ENCODE results near the gene SOST.

SOST gene

DNA sequence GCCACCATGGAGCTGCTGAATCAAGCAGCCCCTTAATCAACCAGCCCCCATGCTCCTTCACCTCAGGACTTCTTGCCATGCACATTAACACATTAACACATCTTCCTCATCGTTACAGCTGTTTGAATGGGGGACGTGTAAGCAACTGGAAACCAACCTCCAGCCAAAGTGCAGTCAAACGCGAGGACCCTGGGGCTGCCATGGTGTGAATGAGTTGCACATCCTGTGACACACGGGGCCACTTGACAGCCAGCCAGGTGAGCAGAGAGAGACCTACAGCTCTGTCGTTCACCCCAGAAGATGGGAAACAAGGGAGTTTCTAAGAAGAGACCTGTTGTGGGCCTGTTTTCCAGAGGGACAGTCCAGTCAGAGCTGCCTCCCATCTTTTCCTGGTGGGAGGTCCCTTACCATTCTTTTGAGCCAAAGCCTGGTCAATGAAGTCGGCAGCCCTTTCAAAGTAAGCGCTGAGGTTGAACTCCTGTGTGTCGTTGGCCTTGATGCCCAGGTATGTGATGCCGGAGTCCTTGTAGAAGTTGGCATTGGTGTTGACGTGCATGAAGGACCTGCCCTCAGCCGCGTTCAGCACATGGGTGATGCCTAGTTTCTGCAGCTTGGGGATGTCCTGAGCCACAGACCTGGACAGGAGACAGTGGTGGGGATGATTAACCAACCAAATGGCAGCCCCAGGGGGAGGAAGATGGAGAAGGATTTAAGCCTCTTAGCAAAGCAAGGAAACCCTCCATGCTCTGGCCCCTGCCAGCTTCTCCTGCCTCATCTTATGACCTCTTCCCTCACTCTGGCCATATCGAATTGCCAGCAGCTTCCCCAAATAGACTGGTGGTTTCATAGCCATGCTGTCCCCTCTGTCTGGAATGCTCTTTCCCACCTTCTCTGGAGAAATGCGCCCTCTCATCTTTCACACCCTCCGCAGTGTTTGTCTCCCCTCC lies 16.0 kb upstream of the SOST start:
- no peak for DNase-seq

DNA sequence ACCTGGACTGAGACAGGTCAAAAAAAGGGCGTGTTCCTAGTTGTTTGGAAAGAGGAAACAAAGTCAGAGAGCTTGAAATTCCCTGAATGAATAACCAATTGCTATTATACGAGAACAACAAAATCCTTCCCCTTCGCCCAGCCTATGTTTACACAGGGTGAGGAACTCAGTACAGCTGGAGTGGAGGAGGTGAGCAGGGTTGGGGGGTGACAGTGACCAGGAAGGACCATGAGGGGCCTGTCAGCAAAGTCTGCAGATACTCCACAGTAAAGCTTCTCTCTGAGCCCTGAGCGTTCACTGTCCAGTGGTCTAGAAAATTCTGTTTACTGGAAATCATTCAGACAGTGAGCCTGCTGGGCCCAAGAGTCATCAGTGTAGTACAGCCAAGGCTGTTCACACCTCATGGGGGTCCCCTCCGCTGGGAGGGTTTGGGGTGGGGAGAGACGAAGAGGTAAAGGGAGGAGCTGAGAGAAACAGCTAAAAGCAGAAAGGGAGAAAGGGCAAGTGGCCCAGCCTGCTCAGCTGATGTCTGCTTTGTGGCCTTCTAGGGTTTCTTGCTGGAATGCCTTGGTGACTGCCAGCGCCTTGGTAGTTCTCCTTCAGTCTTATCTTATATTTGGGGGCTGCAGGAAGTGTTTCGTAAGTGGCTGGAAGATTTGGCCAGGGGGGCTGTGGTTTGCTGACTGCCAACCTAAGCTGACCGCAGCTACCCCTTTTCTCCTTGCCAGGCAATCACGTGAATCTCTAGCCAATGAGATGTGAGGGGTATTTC lies 14.5 kb upstream of the SOST start:
- no peak for DNase-seq

DNA sequence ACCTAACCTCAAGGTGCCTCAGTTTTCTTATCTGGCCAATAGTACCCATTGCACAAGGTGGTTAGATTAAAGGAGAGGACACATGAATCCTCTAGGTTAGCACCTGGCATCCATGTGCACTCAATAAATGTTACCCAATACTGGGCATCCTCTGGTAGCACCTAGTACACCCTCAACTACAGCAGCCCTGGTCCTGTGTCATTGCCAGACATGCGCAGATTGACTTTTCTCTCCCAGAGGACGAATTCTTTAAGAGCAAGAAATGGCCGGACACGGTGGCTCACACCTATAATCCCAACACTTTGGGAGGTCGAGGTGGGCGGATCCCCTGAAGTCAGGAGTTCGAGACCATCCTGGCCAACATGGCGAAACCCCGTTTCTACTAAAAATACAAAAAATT lies 12.9 kb upstream of the SOST start:
- DNase-seq, result no peak

DNA sequence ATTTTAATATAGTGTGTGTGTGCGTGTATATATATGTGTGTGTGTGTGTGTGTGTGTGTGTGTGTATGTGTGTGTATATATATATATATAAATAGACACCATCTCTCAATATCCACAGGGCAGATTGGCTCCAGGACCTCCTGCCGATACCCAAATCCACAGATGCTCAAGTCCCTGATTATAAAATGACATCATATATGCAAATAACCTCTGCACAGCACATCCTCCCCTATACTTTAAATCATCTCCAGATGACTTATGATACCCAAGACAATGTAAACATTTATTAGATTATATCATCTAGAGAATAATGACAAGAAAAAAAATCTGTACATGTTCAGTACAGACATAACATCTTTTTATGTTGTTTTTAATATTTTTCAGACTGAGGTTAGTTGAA lies 12.4 kb upstream of the SOST start:
- no peak for DNase-seq

DNA sequence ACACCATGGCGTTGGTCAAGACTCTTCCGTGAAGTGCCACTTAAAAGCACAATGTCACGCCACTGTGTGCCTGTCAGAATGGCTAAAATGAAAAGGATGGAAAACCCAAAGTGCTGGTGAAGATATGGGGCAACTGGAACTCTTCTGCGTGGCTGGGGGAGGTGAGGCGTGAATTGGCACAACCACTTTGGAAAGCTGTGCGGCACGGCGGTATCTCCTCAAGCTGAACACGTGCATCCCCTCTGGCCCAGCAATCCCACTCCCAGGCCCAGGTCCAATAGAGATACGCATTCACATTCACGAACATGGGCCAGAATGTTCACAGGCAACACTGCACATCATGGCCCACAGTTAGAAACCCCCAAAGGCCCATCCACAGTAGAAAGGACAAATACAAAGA lies 11.3 kb upstream of the SOST start:
- no peak for DNase-seq

DNA sequence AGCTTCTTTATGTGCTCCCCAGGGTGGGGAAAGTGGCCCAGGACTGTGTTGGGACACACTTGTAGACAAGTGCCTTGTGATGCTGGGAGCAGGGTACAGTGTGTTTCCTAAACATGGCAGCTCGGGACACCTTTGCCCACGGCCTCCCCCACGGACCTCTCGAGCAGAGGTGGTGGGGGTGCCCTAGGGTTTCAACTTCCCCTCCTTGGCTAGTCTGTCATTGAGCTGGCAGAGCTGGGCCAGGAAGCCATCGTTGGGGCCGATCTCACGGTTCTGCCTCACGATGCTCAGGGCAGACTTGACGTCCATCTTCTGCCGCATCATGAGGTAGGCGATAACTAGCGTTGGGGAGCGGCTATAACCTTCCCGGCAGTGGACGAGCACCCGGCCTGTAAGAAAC lies 10.8 kb upstream of the SOST start:
- no peak for DNase-seq

DNA sequence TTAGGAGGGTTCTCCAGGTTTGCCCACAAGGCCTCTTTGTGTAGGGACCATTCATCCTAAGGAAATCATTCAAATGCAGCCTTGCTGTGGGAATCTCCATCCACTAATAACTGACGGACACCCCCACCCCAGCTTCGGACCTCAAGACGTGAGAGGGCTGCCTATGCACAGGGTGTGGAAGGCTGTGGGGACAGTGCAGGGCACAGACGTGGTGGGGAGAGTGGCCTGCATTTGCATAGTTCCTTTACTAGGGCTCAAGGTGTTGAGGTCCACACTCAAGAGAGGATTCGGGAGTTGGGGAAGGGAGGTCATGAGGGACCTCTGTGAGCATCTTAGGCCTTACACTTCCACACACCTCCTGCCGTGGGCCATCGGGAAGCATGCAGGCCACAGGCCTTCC lies 10.4 kb upstream of the SOST start:
- DNase-seq, result no peak

DNA sequence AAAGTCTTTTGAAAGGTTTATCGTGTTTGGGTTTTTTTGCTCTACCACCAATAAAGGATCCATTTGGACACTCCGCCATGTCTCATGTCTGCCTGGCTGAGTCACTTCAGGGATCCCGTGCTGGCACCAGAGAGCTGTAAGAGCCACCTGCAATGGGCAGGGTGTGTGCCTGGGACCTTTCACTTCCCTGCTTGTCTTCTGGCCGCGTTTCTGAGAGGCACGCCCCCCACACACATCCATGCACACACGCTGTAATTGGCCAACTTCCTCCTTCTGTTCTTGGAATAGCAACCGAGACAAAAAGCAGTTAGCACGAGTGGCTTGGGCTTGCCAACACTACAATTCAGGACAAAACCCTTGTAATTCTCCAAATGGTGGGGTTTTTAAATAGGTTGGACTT lies 9.8 kb upstream of the SOST start:
- DNase-seq, result no peak

DNA sequence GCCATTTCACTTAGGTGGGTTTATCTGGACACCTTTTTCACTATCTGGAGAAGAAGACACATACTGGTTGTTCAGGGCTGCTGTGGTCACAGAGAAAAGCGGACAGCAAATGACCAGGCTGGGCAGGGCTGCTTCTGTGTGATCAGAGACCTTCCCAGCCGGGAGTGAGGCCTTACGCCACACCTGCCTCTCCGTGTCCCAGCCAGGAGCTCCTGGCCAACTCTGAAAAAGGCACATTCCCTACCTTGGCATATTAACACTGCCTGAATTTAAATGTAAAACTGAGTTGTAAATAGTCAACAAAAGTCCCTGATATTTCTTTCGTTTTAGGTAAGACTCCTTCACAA lies 9.1 kb upstream of the SOST start:
- DNase-seq, result no peak

DNA sequence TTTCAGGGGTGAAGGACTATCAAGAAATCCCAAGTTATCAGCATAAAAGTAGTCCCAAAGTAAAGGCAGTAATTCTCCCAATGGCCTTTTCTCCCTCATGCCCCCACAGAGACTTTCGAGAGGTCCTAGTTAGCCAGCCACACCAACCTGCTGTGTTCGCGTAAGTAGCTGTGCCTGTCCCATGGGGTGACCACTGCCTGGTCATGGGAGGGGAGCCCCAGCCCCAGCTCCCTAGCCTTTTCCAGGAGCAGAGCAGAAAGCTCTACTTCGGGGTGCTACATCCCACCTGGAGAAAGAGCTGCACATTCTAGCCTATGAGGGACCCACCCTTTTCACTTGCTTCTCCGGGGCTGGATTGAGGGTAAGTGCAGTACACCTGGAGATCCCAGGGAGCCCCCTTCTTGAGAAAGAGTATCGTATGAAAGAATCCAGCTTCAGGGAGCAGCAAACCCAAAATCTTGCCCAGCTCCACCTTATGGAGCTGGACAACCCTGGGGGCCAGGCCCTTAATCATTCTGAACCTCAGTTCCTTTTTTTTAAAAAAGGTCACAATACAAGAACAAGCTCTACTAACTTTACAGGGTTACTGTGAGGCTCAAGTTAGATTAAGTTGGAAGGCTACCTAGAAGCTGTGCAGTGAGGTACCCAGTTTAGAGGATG lies 8.6 kb upstream of the SOST start:
- no peak for DNase-seq

DNA sequence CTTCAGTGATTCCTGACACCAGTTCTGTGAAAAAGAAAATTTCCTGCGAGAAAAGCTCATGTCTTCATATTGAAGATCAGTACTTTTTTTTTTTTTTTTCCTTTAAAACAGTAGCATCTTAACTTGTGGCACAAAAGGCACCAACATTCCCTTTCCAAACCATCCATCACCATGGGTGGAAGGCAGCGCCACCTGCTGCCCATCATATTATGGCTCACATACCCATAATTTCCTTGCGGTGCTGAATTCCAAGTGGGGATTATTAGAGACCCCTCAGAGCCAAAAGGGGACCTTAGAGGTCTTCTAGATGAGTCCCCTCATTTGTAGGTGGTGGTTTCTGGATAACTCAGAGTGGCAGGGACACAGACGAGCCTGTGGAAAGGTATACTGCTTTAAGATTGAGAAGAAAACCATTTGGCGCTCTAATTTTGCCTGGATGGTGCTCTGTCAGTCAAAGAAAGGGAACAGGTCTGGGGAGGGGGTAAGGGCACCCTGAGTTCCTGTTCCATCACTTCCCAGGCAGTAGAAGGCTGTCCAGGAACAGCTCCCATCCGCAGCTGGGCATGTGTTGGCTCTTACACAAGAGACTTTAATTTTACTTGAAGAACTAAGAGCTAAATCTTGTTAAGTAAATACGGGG lies 7.9 kb upstream of the SOST start:
- peak; percentile 48 for DNase-seq

DNA sequence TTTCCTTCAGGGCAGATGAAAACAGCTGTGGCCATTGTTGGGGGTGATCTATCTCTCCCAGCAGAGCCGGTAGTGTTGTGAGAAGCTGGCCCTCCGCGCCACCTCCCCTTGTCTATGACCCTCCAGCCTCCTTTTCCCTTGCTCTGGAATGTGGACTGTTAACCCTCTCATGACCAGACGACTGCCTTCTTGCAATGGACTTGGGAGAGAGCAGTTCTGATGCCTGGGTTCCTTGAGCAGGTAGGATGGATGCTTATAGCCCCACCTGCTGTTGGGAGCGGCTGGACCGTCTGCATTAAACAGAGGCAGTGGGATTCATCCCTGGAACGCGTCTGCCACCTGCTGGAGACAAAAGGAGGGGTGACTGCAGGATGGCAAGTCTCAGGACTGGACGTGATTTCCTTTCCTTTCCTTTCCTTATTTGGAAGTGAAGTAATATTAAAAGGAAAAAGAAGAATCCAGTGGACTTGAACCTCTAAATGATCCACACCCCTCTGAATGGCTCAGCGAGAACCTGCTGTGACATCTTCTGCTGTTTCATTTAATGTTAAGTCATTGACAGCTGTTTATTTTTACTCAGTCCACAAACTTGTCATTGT lies 1.8 kb upstream of the SOST start:
- peak; percentile 89 for DNase-seq

DNA sequence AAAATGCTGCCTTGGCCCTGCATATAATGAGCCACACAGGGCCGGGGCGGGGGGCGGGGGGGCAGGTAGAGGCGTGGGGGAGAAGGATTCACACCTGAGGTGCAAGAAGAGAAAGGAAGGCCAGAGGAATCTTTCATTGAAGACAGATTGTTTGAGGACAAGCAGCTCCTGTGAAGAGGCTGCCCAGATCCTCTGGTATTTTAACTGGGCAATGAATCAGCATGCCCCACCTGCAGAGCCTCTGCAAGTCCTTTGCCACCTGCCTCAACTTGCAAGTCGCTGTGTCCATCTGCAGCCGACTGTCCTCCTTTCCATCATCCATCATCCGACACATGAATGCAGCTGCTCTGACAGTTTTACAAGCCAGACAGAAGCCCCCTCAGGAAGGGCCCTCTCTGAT lies 1.2 kb upstream of the SOST start:
- no peak for DNase-seq

DNA sequence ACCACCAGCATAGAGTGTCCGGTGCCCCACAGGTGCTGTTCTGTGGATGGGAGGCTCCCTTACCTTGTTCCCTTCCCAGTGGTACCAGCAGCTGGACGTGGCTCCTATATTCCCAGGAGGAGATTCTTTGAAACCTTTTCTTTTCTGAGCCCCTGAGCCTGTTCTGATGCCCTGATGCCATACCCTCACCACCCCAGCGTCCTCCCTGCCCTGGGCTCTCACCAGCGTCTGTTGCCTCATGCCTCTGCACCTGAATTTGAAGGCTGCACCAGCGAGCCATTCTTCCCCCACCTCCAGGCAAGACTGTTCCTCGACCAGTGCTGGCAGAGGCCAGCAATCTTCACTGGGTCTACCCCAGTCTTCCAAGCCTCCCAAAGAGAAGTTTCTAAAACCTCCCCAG lies 505 bp downstream of the SOST start:
- DNase-seq, result no peak

DNA sequence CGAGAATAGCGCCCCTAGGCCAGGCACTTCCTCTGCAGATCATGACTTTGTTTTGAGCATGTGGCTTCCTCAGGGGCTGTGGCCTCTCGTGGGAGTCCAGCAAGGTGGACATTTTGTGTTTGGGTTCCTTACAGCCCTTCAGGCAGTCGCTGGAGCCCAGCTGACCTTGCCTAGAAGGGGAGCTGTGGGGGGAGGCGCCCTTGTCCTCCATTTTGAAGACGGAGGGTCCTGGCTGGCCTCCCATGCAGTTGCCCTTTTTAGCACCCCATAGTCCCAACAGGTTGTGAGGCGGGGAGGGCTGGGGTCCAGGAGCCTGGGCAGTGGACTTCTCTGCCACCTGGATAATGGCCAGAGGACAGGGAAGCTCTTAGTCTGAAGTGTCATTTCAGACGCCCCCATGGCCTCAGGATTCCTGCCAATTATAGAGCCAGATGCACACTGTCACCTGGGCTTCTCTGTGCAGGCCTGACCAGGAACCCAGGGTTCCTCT lies 1.4 kb downstream of the SOST start:
- DNase-seq, result no peak

DNA sequence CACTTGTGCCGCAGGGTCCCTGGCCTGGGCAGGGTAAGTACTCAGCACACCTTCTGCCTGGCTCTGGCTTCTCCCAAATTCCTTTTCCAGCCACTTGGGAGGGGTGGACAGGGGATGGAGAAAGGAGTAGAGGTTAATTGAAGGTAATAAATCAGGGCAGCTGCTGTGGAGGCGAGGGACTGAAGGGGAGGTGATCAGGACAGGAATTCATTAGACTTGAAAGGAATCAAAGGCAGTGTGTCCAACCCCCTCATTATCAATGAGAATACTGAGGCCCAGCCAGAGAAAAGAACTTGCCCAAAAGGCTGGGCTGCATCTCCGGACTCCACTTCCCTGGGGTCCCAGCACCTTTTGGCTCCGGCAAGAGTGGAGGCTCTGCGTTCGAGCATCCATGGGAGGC lies 2.4 kb downstream of the SOST start:
- DNase-seq, result no peak

DNA sequence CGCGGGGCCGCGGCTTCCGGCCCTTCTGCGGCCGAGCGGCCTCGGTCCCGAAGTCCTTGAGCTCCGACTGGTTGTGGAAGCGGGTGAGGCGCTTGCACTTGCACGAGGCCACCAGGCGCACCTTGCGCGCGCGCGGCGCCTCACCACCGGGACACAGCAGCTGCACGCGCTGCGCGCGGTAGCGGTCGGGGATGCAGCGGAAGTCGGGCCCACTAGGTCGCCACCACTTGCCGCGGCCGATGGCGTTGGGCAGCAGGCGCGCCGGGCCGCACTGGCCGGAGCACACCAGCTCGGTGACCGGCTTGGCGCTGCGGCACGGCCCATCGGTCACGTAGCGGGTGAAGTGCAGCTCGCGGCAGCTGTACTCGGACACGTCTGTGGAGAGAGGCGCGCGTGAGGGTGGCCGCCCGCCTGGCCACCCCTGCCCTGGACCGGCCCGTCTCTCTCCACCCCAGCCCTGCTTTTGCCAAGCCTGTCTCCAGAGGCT lies 3.2 kb downstream of the SOST start:
- no peak for DNase-seq

DNA sequence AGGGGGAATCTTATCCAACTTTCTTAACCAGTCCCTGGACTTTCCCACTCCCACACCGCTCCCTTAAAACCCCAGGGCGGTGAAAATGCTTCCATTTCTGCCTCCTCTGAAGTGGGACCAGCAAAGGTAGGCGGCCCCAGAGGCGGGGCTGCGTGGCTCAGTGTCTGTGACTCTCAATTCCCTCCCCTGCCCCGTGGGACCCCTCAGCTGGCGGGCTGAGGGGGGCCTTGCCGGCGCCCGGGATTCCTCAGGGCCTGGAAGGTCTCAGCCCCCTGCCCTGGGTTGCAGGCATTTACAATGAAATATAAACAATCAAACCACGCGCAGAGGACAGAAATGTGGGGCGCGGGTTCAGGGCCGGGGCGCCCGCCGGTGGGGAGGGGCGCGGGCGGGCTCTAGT lies 3.6 kb downstream of the SOST start:
- DNase-seq, result no peak

DNA sequence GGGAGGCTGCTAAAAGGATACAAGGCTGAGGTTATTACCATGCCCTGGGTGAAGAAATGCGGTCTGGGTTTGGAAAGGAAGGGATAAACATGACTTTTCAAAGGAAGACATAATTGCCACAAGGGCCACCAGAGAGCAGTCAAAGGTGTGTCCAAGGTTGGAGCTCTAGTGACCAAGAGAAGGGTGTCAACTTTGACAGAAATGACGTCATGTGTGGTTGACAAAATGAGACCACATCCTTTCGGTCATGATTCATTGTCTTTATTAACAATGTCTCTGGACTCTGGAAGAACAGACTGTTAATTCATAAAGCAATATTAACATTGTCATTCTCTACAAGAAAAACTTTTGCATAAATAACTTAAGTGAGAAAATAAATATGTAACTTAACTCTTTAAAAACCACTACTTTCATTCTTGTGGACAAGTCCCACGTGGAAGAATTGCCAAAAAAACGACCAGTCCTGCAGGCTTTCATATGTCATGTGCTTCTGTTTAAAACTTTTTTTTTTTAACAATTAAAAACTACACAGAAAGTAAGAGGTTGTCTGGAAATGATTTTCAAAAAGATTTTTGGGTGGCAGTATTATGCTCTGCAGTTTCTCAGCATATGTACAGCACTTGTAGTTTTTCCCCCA lies 5.0 kb downstream of the SOST start:
- no peak for DNase-seq

DNA sequence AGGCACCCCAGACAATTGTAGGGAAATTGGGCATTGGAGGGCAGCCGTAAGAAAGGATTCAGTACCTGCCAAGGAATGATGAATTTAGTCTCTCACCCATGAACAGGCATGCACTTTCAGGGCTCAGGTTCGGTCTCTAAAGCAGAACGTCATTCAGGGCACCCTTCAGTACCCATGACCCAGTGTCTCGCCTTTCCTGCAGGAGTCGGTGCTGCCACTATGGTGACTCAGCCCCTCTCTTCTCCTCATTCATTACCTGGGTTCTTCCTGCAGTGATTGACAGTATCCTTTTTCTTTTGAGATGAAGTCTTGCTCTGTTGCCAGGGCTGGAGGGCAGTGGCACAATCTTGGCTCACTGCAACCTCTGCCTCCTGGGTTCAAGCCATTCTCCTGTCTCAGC lies 8.4 kb downstream of the SOST start:
- no peak for DNase-seq

DNA sequence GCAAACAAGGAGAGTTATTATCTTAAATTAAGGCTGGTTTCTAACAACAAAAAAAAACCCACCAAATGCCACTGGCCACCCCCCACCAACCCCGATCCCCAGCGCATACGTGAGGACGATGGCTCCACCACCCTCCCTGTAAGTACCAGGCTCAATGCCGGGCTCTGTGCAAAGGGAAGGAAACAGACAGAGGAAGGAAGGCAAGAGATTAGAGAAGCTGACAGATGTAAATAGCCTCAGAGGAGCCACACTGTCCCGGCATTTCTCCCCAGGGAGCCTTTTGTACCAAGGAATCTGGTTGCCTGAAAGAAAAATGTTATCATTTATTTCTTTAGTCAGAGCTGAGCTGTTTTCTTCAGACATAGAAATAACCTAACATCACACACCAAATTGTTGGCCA lies 13.1 kb downstream of the SOST start:
- DNase-seq, result no peak

DNA sequence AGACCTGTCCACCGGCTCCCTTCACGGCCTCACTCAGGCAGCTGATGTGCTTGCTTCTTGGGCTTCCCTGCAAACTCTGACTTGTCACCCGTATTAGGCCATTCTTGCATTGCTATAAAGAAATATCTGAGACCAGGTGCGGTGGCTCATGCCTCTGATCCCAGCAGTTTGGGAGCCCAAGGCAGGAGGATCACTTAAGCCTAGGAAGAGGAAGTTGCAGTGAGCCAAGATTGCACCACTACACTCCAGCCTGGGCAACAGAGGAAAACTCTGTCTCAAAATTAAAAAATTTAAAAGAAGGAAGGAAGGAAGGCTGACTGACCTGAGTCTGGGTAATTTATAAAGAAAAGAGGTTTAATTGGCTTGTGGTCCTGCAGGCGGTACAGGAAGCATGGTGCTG lies 17.0 kb downstream of the SOST start:
- DNase-seq, result no peak

Measured in stimulated activated CD4-positive, alpha-beta T cell treated with anti-CD3 and anti-CD28 coated beads, Interleukin-12 subunit alpha, Interleukin-12 subunit beta, amount 100 ng/mL, for 4 hours (primary cell).